Left cardiac atrium (tissue), 4 donors: ENCODE results near the gene PKHD1. TPM values are rescaled to one million over a fixed set of nuclear protein-coding genes. Genes with fewer than 3 reads are reported as not detected.
"Not testable (repeated sequence)": the region's sequence is repeated elsewhere in the genome, so short reads cannot be mapped to it uniquely, and the experiment has no call there.

Source experiments
- ATAC-seq, 2 donors: fragments of 200-7000 bp; cut with Tn5 transposase; one replicate each; pipeline ENCODE4 v1.9.1; 2020; ENCODE audit warnings: mild to moderate bottlenecking in 2 of 2, moderate library complexity in 2 of 2
- DNase-seq: peaks from one replicate; pipeline ENCODE4 v3.0.0-alpha.2; 2020
- intact Hi-C, 2 donors: fragments of 100-400 bp; cut with DNase I; formaldehyde crosslinking; loops; one replicate each; pipeline versions ENCODE4 v1.14.1 to v1.15.1; 2022 to 2023
- total RNA-seq, 2 donors: library from RNA; stranded (reverse); fragmentation: NEBNext Ultra II Directional; extraction: Animal tissue kit (Norgen Biotek cat#: 25700); gene quantifications; one replicate each; pipeline ENCODE4 v1.2.1, GENCODE V29; 2021
- donor health status: DM: no; HTN: yes; CAD: no.
- donor health status: DM: no; HTN: yes; CAD: no; lungs with severe emphysema.
- donor health status: DM: yes; HTN: yes; CAD: no.
- donor health status: Dilated cardiomyopathy.

The PKHD1 gene
- total RNA-seq, 2 donors from 2014 or later, result not detected

DNA sequence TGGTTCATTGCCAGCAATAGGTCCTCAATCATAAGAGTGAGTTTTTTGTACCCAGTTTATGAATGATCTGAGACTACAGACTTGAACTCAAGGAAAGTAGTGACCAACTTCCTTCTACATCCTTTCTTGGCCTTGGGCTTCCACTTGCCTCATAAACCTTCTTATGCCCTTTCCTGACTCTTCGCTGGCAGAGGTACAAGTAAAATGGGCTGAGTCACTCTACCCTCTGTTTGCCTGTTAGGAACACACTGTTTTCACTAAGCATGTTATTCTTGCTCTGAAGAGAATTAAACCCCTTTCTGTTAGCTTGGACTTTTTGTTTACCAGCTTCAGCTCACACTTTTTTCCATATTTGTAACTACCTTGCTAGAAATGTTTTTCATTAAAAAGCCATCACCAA is 74.4 kb downstream of the PKHD1 start:
- intact Hi-C loops, result no loop called here
- ATAC-seq (no peak), DNase-seq (no peak)

DNA sequence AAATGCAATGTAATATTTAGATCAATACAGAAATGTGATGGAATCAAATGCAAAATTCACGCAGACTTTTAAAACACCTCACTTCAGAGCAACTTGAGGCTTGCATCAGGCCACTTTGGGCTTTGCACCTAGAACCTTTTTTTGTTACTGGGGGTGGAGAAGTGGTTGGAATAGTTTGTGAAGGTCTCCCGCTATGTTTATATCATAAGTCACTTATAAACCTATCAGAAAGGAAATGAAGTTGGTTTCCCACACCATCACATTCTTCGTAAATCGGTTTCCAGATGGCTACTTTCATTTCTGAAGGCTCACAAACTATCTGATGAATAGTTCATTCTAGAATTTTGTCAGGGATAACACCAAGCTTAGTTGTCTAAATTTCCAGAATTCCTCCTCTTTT is 74.8 kb downstream of the PKHD1 start:
- intact Hi-C loops, result no loop called here
- DNase-seq (no peak), ATAC-seq (no peak)

GRCh38 chr6:52010806-52011205 is 76.6 kb downstream of the PKHD1 start:
- DNase-seq, result no peak
- no peak for ATAC-seq
- intact Hi-C loops, result no loop called here

- intact Hi-C loops, result no loop called here
- ATAC-seq (no peak), DNase-seq (no peak)
Measured at GRCh38 chr6:52010145-52010544, 77.3 kb downstream of the PKHD1 start.

- intact Hi-C loops, result no loop called here
- ATAC-seq (no peak), DNase-seq (no peak)
Measured at GRCh38 chr6:52009466-52010140, 77.8 kb downstream of the PKHD1 start.

- ATAC-seq (no peak), DNase-seq (no peak)
- intact Hi-C loops, result no loop called here
Measured at GRCh38 chr6:52000064-52000463, 87.3 kb downstream of the PKHD1 start.

DNA sequence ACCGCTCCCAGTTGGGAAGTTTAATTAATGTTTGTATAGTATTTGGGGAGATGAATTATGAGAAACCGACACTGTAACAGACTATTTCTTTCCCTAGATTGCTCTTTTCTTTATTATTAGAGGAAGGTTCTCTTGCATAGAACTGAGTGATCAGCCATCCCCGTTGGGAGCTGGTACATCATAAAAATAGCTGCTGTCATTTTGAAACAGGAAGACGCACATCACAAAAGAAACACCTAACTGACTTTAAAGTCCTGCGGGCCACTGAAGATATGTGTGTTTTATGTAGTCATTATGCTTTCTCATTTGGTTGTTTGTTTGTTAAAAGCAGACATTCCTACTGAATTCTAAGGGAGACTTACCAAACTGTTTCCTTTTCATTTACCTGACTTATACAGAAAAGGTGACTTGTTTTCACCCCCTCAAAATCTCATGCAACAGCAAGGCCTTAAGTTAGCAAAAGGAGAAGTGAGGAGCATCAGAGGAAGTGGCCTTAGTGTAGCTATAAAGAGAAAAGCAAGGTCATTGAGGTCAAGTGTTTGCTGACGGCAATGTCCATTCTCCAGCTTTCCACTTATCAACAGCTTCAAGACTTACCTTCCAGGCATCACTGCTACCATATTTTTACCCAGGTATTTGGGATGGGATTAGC is 91.0 kb downstream of the PKHD1 start:
- DNase-seq (no peak), ATAC-seq (no peak)
- intact Hi-C loops, result no loop called here

DNA sequence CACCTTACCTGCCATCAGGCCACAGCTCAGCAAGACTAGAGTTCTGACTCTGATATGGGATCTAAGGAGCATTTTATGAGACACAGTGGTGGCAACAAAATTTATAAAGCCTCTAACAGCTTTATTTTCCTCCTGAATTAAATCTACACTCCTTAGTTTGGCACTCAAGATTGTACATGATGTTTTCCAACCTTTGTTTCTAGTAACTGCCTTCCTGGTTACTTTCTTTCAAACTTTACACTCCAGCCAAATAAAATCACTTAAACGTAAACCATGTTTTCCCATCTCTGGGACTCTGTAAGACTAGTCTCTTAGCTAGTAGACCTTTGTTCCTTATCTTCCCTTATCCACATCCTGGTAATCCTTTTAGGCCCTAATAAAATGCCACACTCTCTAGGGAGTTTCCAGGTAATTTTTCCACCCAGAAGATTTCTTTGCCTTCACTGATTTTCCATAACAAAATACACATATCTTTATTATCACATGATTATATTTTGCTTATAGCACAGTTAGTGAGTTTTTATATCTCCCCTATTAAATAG is 92.1 kb downstream of the PKHD1 start:
- DNase-seq (no peak), ATAC-seq (no peak)
- intact Hi-C loops, result no loop called here

GRCh38 chr6:51992876-51993275 is 94.5 kb downstream of the PKHD1 start:
- intact Hi-C loops, result no loop called here
- DNase-seq (no peak), ATAC-seq (no peak)

- ATAC-seq (no peak), DNase-seq (no peak)
- intact Hi-C loops, result no loop called here
Measured at GRCh38 chr6:51989789-51990188, 97.6 kb downstream of the PKHD1 start.

DNA sequence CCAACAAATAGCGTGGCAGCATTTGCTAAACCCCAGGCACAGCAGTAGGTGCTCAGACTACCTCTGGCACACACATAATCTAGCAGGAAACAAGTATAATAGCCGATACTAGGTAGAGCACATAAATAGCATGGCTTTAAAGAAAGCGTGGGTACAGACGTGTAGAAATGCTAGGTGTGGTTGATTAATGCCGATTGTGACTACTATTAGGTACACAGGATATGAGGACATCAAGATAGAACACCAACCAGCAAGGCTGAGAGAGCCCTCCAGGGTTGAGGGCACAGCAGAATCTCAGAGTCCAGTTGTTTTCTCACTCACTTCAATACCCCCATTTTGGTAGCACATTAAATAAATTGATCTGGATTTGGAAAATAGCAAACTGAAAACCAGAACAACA is 100.5 kb downstream of the PKHD1 start:
- DNase-seq (no peak), ATAC-seq (no peak)
- intact Hi-C loops, result no loop called here

DNA sequence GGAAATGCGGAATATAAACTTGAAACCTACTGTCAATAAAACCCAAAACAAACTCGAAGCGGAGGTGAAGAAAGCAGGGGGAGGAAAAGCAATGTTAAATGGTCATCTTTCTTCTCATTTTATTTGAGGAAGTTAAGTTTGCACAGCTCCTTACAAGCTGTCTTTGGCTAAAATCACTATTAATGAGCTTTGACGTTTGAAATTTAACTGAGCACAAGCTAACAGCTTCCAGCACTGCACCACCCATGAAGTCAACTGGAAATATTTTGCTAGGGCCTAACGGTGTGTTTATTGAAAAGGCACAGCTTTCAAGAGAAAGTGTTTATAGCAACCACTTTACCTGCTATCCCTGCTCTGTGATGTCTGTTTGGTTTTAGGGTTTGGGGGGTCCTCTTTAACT is 103.8 kb downstream of the PKHD1 start:
- intact Hi-C loops, result no loop called here
- DNase-seq (no peak), ATAC-seq (no peak)

DNA sequence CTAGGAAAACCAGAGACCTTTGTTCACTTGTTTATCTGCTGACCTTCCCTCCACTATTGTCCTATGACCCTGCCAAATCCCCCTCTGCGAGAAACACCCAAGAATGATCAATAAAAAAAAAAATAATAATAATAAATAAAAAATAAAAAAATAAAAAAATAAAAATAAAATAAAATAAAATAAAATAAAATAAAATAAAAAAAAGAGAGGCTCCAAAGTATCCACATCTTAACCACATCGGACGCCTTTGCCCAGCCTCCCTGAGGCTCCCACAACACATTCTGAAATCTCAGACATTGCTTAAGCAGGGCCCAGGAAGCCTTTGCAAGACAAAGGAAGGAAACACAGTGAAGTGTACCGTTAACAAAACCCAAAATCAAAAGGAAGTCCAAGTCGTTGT is 104.7 kb downstream of the PKHD1 start:
- DNase-seq, ATAC-seq, intact Hi-C loops: not testable (repeated sequence)

DNA sequence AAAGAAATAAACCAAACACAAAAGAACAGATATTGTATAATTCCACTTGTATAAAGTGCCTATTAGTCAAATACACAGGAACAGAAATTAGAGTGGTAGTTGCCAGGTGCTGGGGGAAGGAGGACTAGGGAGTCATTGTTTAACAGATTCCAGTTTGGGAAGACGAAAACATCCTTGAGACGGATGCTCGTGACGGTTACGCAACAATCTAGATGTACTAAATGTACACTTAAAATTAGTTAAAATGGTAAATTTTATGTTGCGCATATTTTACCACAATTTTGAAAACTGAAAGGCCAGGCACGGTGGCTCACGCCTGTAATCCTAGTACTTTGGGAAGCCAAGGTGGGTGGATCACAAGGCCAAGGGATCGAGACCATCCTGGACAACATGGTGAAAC is 111.0 kb downstream of the PKHD1 start:
- ATAC-seq, result no peak
- intact Hi-C loops, result no loop called here
- no peak for DNase-seq

DNA sequence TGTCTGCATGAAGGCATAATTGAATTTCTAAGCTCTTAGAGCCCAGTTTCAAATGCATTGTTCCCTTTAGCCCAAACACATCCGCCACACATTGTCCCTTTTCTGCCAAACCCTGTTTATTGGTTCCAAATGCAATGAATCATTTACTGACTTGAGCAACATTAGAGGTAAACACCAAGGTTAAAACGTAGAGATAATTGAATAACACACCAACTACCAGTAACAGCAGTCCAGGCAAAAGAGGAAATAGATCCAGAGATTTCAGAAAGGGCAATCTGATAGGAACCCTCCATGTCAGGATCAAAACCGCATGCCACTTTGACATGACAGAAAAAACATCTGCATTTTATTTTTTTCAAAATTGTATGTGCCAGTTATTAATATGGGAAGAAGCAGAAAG is 114.8 kb downstream of the PKHD1 start:
- ATAC-seq (no peak), DNase-seq (no peak)
- intact Hi-C loops, result no loop called here

DNA sequence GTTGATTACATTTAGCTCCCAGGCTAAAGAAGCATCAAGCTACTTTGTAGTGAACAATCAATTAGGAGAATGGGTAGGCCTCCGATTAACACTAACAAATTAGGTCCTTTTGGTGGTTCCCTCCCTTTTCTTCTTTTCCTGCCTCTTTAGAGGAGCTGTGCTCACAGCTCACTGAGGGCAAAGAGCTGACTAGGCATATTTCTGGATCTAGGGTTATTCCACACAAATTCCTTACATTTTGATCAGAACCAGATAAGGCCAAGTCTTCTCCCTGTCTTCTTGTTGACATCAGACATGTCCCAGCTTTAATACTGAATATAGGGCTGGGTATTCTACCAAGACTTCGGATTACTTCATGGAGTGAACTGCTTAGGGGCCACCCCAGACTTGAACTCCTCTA is 119.1 kb downstream of the PKHD1 start:
- intact Hi-C loops, result no loop called here
- no peak for DNase-seq
- no peak for ATAC-seq

- DNase-seq, result no peak
- no peak for ATAC-seq
- intact Hi-C loops, result no loop called here
Measured at GRCh38 chr6:51965222-51965801, 122.1 kb downstream of the PKHD1 start.

DNA sequence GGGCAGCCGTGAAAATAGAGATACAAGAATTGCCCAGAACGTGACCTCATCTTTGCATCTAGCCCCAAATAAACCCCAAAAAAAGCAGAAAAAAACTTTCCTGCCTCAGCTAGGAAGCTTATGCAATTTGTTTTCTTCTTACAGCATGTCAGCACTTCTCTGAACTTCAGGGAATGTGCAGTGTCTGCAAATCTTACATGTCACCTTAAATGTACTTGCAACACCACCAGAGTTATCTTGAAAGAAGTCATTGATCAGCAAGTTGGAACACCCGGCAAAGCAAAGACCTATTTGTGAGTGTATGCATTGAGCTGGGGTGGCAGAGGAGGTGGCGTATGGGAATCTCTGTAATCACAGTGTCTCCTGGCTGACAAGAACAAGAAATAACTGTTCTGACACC is 123.4 kb downstream of the PKHD1 start:
- ATAC-seq (no peak), DNase-seq (no peak)
- intact Hi-C loops, result no loop called here

DNA sequence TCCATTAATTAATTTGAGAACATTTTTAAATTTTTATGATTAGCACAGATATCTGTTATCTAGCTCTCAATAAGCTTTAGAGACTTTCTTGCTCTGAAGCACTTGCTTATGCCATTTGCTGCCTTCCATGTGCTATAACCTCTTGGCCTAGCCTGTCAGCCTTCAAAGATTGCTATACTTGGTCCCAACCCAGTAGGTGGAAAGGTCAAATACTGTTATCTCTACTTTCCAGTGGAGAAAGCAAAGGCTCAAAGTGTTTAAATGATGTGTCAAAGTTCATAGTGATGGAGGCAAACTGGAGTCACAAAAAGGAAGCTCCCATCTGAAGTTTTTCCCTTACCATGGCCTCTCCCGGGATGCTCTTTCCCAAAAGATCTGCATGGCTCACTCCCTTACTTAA is 125.1 kb downstream of the PKHD1 start:
- ATAC-seq, result no peak
- intact Hi-C loops, result no loop called here
- DNase-seq, result no peak

- intact Hi-C loops, result no loop called here
Measured at GRCh38 chr6:51960419-51960818, 127.0 kb downstream of the PKHD1 start.

More at GRCh38 chr6:51960419-51960818, 127.0 kb downstream of the PKHD1 start:
- DNase-seq (no peak), ATAC-seq (no peak)
